Bronchial epithelial cell (primary cell): ENCODE results near the gene DNAI7. TPM values are rescaled to one million over a fixed set of nuclear protein-coding genes. Genes with fewer than 3 reads are reported as not detected.

Experiments
- DNase-seq: peaks from one replicate; pipeline ENCODE4 v3.0.0-alpha.2; 2010; ENCODE audit warnings: low read depth
- FAIRE-seq: peaks from 2 replicates; lab custom pipeline; 2011; peaks lifted over from hg19 to GRCh38; lab: Jason Lieb, UNC
- H3K27me3 ChIP-seq: 2 replicates; pipeline ENCODE4 v1.5.1; 2011; ENCODE audit warnings: low read length; ENCODE audit not compliant: control insufficient read depth, insufficient read depth
- H3K36me3 ChIP-seq: 2 replicates; pipeline ENCODE4 v1.5.1; 2011; ENCODE audit warnings: low read length; ENCODE audit not compliant: control insufficient read depth, insufficient read depth
- H3K4me3 ChIP-seq: 2 replicates; pipeline ENCODE4 v1.5.1; 2011; ENCODE audit warnings: mild to moderate bottlenecking, low read depth, low read length, control low read depth
- total RNA-seq: library from RNA; depleted of rRNA; stranded (reverse); fragments of >200 nt; gene quantifications from 2 replicates; pipeline ENCODE4 v1.2.1, GENCODE V29; 2014
- TF ChIP-seq, protein P1 (sequence below): IDR thresholded peaks from 2 replicates; pipeline ENCODE4 v1.5.1; 2011; ENCODE audit warnings: mild to moderate bottlenecking, moderate library complexity, low read length, control low read depth, inconsistent platforms; ENCODE audit not compliant: insufficient read depth, severe bottlenecking

The DNAI7 gene, protein sequence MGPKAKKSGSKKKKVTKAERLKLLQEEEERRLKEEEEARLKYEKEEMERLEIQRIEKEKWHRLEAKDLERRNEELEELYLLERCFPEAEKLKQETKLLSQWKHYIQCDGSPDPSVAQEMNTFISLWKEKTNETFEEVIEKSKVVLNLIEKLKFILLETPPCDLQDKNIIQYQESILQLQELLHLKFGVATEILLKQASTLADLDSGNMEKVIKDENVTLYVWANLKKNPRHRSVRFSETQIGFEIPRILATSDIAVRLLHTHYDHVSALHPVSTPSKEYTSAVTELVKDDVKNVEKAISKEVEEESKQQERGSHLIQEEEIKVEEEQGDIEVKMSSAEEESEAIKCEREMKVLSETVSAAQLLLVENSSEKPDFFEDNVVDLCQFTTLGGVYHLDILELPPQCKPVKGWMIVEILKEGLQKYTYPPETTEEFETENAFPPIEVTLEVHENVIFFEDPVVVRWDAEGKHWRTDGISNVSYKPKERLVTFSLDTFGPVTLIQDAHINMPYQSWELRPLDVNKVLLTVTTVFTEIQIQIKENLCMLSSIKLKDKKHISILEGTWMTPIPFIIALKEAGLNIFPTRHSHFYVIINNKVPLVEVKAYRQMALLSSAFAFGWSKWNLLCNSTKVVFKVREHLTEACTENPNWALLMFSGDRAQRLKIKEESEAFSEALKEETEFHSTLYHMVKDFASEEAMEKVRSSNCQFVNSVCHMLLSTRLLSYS
- 0.13 TPM in 1 of 2 replicates, not detected in the other for total RNA-seq

DNA sequence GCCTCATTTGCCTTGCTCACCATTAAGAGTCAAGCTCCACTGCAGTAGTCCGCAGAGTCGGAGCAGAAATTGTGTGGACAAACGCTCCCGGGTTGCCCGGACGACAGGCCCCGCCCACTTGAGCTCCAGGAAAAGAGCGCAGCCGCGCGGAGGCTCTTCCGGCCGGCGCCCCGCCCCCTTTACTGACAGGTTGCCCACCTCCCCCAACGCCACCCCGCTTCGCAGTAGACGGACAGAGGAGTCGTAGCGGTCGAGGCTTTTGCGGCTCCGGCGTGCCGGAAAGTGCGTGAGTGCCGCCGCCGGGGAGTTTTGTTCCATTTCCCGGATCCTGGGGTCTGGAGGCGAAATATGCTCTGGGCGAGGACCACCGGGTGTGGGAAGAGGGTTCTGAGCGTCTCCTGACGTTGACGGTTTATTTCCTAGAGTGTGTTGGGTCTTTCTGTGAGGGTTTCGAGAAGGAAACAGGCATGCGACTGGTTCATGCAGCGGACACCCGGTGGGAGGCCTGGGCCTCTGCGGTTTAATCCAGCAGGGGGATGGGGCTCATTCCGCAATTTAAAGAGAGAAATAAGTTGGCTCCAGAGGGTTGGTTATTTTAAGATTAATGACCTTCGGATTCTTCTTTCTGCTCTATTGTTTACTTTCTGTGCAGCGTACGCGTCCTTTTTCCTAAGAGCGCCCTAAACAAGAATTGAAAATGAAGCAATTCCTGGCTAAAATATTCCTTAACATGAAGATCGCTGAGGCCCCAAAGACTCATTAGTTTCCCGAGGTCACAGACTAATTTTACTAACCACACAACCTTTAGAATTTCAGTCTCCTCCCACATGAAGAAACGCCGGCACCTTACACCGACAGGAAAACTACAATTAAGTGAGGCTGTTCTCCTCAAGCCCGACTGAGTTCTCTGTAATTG lies at the start of gene DNAI7, which contains the start of gene ETFRF1:
Gene DNAI7 (minus strand): TSS at position 105 of the 916 bp plus-strand sequence. CDS start 82 bp downstream, at position 23.
Gene ETFRF1 (plus strand): TSS at position 182 of the 916 bp plus-strand sequence. CDS start 8,720 bp downstream, outside the sequence.
- DNase-seq (peak; percentile 85), FAIRE-seq (no peak)
- Histone ChIP-seq H3K36me3 (no peaks in the 10 kb centered on the region), H3K4me3 (peak within 1 kb of the TSS; percentile 92), H3K27me3 (no peaks in the 10 kb centered on the region)
- TF ChIP-seq, protein P1, sequence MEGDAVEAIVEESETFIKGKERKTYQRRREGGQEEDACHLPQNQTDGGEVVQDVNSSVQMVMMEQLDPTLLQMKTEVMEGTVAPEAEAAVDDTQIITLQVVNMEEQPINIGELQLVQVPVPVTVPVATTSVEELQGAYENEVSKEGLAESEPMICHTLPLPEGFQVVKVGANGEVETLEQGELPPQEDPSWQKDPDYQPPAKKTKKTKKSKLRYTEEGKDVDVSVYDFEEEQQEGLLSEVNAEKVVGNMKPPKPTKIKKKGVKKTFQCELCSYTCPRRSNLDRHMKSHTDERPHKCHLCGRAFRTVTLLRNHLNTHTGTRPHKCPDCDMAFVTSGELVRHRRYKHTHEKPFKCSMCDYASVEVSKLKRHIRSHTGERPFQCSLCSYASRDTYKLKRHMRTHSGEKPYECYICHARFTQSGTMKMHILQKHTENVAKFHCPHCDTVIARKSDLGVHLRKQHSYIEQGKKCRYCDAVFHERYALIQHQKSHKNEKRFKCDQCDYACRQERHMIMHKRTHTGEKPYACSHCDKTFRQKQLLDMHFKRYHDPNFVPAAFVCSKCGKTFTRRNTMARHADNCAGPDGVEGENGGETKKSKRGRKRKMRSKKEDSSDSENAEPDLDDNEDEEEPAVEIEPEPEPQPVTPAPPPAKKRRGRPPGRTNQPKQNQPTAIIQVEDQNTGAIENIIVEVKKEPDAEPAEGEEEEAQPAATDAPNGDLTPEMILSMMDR: no peak

DNA sequence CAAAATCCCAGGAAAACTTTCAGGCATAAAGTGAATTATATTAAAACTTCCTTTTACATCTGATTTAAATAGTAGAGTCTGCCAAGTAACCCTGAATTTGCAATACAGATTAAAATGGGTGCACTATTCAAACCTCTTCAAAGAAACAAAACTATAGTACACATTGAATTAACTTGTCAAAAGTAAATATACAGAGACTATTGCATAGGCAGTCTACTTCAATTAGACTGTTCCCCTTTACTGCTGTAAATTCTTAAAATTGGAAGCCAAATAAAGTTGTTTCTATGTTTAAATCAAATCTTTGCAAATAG lies 48.7 kb upstream of the DNAI7 start:
- no peaks in the 10 kb centered on the region for H3K36me3 ChIP-seq
- H3K27me3 ChIP-seq: no peaks in the 10 kb centered on the region
- no peak overlapping the region for H3K4me3 ChIP-seq
- FAIRE-seq (no peak), DNase-seq (no peak)
- TF ChIP-seq, protein P1: no peak

DNA sequence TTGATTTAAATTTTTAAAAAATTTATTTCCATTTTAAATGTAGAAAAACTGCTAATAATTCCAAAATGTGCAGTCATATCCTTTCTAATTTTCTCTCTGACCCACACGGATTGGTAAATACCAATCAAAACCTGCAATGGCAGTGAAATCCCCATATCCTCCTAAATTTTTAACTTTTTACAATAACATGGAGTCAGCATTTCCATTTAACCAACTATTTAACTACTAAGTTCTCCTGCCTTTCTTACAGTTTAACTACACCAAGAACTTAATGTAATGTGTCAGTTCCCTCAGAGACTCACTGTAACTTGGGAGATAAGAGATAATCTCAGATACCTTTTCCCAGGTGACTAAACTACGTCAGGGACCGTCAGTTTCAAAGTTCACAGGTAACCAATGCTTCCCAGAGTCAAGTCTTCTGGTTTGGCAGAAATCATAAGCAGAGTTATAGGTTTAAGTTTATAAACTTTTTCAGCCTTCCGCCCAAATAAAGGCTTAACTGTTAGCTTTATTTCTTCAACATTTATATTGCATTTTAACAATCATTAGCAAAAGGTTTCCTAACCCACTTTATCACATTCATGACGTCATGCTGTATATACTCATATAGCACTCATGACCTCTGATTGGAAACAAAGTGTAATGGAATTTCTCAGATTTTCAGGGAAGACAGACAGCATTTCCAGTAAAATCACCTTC lies 48.2 kb upstream of the DNAI7 start:
- DNase-seq (peak; percentile 27), FAIRE-seq (no peak)
- no peak overlapping the region for H3K4me3 ChIP-seq
- TF ChIP-seq, protein P1: no peak
- no peaks in the 10 kb centered on the region for H3K27me3 ChIP-seq
- no peaks in the 10 kb centered on the region for H3K36me3 ChIP-seq

DNA sequence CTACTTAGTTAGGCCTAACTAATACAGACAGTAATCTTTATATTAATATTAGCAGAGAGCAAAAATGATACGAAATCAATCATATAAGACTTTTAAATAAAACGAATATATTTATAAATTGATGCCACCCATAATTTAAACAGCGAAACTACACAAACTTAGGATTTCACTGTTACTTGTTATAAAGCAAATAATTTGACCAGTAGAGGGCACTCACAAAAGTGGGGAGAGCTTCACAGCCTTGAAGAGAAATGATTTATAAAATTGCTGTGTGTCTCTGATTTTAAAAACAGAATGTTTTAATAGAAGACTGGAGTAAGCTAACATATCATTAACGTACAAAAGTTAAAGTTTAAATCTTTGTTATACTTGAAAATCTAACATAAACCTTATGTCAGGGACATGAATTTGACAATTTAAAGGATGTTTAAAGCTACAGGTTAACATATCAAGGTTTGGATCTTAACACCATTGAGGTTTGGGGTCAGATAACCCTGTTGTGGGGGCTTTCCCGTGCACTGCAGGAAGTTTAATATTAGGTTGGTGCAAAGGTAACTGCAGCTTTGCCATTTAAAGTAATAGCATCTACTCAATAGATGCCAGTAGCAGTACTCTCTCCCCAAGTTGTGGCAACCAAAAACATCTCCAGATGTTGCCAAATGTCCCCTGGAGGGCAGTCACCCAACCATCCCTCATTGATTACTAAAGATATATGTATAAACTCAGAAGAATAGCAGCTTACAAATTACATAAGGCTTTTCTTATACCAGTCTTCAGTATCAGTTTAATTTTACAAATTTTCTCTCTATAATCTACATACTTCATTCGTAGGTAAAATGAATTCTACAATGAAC lies 46.4 kb upstream of the DNAI7 start:
- Histone ChIP-seq H3K27me3 (no peaks in the 10 kb centered on the region), H3K36me3 (no peaks in the 10 kb centered on the region), H3K4me3 (no peak overlapping the region)
- DNase-seq (peak; percentile 56), FAIRE-seq (no peak)
- TF ChIP-seq, protein P1: peak; percentile 39
